Stimulated activated CD4-positive, alpha-beta T cell treated with anti-CD3 and anti-CD28 coated beads, TNF-alpha, amount 100 ng/mL, for 4 hours (primary cell): ENCODE data around the gene ZMYND11.

Experiments used
- DNase-seq, 3 experiments: peaks; one replicate each; pipeline ENCODE4 v3.0.0-alpha.2; 2020; ENCODE audit warnings: low read depth in 3 of 3

Gene ZMYND11

DNA sequence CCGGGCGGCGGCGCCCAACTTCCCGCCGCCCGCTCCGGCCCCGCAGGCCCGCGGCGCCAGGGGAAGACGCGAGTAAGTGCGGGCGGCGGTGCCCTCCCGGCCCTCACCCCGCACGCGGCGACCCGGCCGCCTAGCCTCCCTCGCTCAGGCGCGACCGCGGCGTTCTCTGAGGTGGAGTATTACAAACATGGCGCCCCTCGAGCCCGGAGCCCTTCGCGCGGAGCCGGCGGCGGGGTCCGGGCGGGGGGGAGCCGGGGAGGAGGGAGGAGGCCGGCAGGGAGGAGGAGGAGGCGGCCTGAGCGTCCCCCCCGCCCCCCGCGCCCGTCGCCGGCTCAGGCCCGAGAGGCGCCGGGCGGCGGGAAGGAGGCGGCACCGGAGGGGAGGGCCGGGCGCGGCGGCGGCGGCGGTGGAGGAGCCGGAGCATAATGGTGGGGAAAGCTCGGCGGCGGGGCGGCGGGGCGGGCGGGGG, at the start of gene ZMYND11:
TSS of gene ZMYND11 (plus strand) at position 324 of the 469 bp plus-strand sequence. CDS start 44,558 bp downstream, outside the sequence.
- DNase-seq = peak in 2 of 3 experiments; percentile 45 to 46

DNA sequence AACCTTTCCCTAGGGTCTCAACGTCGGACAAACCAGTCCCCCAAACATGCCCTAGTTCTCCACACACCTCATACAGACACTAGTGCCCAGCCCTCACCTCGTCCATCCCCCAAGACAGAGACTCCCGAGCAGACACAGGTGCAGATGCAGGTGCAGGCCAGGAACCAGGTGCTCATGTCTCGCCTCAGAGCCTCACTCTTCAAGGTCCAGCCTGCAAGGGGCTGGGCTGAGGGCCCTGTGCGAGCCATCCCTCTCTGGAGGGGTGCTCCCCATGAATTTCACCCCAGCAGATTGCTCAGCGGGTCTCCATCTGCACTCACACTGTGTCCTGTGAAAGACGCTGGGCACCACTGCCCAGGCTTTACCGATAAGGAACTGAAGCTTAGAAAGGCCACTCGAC, 49.2 kb upstream of the ZMYND11 start:
- no peak for DNase-seq

DNA sequence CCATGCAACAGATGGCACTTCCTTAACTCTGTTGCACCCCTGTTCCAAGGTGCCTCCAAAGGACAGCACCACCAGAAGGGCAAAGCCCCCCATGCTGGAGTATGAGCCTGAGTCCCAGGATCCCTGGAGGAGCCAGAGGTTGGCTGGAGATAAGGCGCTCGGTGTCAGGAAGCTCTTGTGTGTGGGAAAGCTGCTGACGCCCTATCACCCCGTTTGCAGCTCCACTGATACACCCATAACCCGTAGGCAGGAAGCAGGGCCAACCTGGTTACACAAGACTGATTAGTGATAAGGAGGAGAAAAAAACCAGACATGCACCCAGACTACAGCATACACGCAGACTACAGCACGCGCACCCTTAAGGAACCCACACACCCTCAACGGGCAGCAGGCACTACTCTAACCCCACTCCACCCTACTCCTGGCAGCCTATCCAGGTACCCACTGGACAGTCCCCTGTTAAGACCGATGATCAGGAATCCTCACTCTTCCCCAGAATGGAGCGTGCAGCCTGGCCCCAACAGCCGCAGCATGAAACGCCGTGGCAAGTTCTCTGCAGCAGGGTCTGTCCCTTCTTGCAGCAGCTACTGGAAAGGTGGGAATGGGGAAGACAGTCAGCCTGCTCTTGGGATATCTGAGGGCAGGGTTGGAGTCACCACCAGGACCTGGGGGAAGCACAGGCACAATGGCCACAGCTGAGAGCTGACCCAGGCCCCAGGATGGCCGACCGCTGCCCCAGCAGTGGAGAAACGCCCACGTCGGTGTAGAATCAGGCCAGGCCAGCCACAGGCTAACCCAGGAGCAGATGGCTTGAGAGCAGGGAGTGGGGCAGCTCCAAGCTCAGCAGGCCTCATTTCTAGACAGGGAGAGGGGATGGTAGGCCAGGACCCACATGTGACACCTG, 47.8 kb upstream of the ZMYND11 start:
- no peak for DNase-seq

DNA sequence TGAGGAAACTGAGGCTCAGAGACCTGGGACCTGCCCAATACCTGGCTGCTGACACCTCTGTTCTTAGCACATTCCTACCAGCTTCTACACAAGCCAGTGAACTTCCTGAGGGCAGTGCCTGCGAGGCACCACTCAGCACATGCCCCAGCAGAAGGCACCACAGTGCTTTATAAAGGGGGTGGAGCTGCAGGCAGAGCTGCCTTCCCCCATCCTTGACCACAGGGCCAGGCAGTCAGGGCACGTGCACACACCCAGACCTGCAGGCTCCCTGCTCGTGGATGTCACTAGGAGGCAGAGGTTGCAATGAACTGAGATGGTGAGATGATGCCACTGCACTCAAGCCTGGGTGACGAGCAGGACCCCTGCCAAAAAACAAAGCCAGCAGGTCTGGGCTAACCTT, 47.0 kb upstream of the ZMYND11 start:
- no peak for DNase-seq

DNA sequence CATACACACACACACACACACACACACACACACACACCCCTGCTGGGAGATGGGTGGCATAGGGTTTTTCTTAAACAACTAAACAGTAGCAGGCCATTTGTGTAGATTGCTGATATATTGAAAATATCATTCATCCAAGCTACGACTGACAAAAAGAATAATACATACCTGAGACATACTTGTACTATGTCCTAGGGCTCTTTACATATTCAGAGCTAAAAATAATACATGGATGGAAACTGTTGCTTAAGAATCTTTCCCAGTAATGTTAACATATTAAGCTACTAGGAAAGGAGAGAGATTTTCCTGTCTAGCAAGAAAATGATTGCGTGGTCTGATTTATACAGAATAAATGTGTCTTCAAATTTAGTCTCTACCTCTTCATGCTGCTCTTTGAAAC, 46.0 kb upstream of the ZMYND11 start:
- no peak for DNase-seq

DNA sequence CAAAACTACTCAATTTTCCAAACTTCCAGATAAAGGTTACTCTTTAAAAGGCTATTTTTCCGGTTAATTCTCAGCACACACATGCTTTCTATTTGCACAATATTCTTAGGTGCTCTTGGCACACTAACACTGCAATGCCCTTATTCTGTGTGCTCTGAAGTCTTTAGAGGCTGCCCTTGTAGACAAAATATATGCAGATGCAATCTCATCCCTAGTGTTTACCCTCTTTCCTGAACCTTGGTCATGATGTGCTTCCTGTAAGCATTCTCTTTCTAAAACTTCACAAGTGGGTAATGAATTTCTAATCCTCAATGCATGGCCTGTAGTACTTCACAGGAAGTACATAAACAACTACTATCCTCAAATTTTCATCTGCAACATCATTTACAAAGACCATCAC, 45.1 kb upstream of the ZMYND11 start:
- DNase-seq = no peak

DNA sequence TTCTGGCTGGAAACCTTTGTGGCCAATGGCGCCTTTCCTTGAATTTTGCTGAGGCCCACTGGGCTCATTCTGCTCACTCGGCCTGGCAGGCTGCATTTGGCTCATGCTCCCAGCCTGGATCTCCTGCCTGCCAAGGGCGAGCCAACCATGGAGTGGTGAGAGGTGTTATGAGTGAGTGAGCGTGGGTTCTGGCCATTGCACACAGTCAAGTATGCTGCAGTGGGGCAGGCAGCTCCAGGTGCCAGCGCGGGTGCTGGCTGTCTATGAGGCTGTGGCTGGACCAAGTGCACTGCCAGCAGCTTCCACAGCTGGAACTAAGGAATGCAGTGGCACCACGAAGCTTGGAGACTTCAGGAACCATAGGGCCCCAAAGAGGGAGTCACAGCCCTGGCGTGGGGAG, 43.9 kb upstream of the ZMYND11 start:
- DNase-seq = no peak

DNA sequence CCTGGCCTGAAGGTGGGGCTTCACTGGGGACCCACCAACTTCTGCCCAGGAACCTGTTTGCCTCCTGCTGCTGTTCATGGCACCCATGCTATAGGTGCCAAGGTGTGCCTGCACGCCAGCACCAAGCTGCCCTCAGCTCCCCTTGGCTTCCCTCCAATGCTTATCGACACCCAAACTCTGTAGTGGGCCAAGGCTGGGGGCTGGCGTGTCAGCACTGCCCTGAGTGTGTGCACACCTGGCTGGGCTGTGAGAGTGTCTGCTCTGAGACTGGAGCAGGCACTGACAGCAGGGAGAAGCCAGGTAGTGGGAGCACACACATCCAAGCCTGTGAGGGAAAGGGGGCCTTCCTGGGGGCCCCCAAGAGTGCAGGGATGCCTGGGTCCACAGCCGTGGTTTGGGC, 43.1 kb upstream of the ZMYND11 start:
- DNase-seq = no peak

DNA sequence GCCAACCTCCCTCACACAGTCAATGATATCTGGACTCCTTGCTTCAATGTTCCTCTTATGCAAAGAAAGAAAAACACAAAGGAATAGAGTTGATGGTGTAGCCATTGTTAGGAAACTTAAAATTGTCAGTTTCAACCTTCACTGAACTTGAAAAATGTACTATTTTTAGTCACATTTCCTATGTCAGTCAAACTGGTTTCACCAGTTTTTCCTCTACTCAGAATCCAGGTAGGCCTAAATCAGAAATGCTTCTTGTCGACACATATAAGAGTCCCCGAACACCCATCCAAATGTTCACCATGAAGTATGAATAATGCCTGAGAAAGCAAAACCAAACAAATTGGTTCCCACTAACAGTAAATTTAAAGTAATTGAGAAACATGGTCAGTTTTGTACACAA, 42.4 kb upstream of the ZMYND11 start:
- no peak for DNase-seq

DNA sequence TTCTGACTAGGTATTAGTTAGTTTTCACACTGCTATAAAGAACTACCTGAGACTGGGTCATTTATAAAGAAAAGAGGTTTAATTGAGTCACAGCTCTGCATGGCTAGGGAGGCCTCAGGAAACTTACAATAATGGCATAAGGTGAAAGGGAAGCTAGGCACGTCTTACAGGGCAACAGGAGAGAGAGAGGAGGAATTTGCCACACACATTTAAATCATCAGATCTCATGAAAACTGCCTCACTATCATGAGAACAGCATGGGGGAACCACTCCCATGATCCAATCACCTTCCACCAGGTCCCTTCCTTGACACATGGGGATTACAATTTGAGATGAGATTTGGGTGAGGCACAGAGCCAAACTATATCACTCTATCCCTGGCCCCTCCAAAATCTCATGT, 40.6 kb upstream of the ZMYND11 start:
- no peak for DNase-seq

DNA sequence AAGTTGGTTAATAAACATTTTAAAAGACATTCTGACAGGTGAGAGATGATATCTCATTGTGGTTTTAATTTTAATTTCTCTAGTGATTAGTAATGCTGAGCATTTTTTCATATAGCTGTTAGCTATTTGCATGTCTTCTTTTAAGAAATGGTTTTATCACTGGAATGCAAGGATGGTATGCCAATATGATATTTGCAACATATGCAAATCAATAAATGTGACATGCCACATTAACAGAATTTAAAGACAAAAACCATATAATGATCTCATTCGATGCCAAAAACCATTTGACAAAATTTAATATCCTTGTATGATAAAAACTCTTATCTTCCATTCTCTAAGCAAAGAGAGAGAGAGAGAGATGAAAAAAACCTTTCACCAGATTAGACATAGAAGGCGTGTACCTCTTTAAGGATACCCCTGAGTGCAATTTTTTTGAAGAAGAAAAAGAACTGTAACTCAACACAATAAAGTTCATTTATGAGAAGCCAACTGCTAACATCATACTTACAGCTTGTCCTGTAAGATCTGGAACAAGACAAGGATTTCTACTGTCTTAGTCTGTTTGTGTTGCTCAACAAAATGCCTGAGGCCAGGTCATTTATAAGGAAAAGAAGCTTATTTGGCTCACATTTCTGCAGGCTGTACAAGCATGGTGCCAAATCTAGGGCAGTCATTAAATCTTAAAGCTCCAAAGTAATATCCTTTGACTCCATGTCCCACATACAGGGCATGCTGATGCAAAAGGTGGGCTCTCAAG, 39.7 kb upstream of the ZMYND11 start:
- no peak for DNase-seq

DNA sequence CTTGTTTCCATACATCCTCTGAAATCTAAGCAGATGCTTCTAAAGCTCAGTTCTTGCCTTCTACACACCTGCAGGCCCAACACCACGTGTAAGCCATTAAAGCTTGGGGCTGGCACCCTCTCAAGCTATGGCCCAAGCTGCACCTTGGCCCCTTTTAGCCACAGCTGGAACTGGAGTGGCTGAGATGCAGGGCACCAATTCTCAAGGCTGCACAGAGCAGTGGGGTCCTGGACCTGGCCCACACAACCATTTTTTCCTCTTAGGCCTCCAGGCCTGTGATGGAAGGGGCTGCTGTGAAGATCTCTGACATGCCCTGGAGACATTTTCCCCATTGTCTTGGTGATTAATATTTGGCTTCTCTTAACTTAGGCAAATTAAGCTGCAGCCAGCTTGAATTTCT, 38.8 kb upstream of the ZMYND11 start:
- no peak for DNase-seq

DNA sequence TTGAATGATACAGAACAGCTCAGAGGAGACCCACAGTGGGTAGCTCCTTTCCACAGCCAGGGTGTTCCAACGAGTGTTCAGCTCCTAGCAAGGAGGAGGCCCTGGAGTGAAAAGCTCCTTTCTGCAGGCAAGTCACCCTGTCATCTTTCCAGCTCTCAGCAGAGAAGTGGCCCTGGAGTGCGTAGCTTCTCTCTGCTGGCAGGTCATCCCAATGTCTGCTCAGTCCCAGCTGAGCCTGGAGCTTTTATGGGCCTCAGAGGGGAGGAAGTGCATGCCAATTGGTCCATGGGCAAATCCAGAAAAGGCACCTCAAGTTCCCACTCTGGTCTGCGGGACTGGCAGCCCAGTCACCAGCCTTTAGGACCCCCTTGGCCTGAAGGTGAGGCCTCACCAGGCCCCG, 30.8 kb upstream of the ZMYND11 start:
- DNase-seq = no peak

DNA sequence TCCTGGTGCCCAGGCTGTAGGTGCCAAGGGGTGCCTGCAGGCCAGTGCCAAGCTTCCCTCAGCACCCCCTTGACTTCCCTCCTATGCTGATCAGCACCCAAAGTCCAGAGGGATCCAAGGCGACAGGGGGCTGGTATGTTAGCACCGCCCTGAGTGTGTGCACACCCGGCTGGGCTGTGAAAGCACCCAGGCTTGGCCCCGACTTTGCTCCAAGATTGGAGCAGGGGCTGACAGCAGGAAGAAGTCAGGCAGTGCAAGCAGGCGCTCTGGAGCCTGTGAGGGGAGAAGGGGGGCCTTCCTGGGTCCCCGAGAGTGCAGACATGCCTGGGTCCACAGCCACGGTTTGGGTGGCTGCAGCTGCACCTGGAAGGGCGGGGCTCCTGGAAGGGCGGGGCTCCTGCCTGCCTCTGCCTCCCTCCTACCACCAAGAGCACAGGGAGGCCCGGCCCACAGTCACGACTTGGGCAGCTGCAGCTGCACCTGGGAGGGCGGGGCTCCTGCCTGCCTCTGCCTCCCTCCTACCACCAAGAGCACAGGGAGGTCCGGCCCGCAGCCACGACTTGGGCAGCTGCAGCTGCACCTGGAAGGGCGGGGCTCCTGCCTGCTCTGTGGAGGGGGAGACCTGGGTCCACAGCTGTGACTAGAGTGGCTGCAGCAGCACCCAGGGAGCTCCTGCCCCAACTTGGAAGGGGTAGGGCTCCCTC, 30.2 kb upstream of the ZMYND11 start:
- no peak for DNase-seq

DNA sequence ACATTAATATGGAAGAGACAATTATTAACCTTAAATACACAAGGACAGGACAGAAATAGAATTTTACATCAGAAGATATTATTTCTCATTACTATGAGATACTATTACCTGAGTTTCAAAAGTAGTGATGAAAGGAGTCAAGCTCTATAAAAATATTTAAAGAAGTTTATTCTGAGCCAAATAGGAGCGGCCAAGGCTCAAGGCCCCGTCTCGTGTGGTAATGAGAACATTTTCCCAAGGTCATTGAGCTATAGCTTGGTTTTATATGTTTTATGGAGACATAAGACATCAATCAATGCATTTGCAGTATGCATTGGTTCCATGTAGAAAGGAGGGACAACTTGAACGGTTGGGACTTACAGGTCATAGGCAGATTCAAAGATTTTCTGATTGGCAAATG, 29.4 kb upstream of the ZMYND11 start:
- DNase-seq = no peak

DNA sequence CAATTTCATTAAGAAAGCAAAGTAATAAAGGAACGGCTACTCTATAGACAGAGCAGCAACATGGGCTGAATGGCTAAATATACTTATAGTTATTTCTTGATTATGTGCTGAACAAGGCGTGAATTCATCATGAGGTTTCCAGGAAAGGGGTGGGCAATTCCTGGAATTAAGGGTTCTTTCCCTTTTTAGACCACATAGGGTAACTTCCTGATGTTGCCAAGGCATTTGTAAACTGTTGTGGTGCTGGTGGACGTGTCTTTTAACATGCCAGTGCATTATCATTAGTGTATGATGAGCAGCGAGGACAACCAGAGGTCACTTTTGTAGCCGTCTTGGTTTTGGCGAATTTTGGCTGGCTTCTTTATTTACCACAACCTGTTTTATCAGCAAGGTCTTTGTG, 28.5 kb upstream of the ZMYND11 start:
- no peak for DNase-seq

DNA sequence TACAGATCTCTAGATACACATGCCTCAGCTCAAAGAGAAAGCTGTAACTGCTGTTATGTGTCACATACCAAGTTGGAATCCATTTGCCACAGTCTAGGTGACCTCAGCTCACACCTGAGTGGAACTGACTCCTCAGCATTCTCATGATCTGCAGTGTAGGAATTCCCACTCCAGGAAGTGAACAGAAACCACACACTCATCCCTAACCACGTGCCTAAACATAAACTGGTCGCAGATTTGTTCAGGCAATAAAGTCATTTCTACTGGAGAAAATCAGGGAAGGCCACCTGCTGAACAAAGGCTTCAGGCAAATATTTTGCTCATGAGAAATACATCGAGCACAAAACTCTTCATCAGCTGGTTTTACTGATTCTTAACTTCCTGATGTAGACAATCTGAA, 23.0 kb upstream of the ZMYND11 start:
- no peak for DNase-seq

DNA sequence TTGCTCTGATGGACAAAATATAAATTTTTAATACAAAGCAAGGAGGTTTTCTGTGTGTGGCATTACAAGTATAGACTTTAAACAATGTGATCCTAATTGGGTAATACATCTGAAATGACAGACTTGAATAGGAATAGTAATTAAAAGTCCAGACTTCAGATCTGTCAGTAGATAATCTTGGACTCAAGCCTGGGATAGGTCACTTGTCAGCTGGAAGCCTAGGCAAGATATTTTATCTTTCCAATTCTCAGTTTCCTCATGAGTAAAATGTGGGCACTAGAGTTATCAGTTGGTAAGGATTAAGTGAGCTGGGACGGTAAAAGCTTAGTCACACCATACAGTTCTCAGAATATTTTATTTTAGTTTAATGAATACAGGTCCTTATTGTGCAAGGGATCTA, 10.4 kb upstream of the ZMYND11 start:
- no peak for DNase-seq

DNA sequence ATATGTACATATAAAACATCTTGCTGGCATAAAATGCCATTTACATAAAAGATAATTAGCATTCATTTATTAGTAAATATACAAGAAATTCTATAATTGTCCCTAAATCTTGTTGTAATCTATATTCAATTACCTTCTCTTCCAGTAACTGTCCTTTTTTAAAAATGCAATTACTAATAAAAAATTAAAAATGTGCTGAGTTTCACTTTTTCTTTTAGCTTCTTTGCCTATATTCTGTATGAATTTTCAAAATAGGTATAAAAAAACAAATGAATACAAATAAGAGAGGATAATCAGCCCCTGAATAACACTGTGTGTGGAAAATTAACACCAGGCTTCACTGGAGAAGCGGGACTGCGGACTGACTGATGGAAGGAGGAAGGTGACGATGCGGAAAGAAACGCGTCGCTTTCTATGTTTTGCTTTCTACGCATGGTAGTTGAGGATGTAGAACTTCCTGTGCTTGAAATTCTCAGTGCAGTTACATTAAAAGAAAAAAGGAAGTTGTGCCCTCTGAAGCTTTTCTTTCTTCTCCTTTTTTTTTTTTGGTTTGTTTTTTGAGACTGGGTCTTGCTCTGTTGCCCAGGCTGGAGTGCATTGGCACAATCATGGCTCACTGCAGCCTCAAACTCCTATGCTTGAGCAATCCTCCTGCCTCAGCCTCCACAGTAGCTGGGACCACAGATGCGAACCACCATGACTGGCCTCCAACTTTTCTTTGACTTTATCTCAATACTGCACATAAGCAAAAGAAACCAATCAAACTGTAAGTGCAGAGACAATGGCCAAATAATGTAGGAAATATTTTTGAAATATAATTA, 7.4 kb upstream of the ZMYND11 start:
- DNase-seq = peak in 1 of 3 experiments; percentile 5

DNA sequence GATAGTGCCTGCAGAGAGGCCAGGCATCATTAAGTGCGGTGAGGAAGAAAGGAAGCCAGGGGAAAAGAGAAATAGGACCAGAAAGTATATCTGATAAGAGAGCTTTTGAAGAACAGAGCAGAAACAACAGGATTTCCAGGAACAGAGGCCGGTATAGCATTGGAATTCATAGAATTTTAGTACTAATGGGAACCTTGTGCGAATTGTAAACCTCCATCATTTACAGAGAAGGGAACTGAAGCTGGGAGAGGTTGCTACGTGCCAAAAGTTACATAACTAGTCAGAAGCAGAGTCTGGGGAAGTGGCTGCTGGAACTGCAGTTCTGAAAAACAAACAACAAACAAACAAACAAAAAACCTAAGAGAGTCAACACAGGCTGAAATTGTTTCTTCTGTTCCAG, 5.4 kb upstream of the ZMYND11 start:
- no peak for DNase-seq
